K562 (cell line): ENCODE measurements around the gene VPREB3. TPM values are rescaled to one million over a fixed set of nuclear protein-coding genes. Genes with fewer than 3 reads are reported as not detected.
A peak's percentile ranks its signal among the peaks of the same experiment; 100 is the strongest.

Experiments
- BRF1 ChIP-seq: IDR thresholded peaks from 3 replicates; pipeline ENCODE4 v1.6.1; 2011; ENCODE audit warnings: borderline replicate concordance, mild to moderate bottlenecking; ENCODE audit not compliant: insufficient read length; ENCODE audit errors: extremely low read depth
- ELF2 ChIP-seq: fragments of 250-450 bp; sonication (Bioruptor Pico); IDR thresholded peaks from 2 replicates; pipeline ENCODE4 v1.5.0; 2021; ENCODE audit warnings: mild to moderate bottlenecking
- EP400 ChIP-seq: fragments of 450-650 bp; IDR thresholded peaks from 2 replicates; pipeline ENCODE4 v1.6.1; 2017; ENCODE audit warnings: antibody characterized with exemption, mild to moderate bottlenecking, moderate library complexity
- ETV5 ChIP-seq: sonication (generic); formaldehyde crosslinking; IDR thresholded peaks from 2 replicates; pipeline ENCODE4 v1.4.0; 2020; ENCODE audit warnings: low read depth, mild to moderate bottlenecking, missing genetic modification reagents
- GABPA ChIP-seq: fragments of 200-800 bp; sonication (Bioruptor generic); conservative IDR thresholded peaks from 2 replicates; pipeline ENCODE4 v1.6.1; 2016; ENCODE audit warnings: low read depth, missing genetic modification characterization, missing compliant biosample characterization
- HDAC1 ChIP-seq, 2 experiments: fragments of 450-650 bp; IDR thresholded peaks; 2 replicates each; pipeline ENCODE4 v1.6.1; 2016 to 2017; ENCODE audit warnings: inconsistent platforms in 1 of 2, mild to moderate bottlenecking in 1 of 2, moderate library complexity in 1 of 2
- HMG20A ChIP-seq: fragments of 450-650 bp; formaldehyde crosslinking; conservative IDR thresholded peaks from 2 replicates; pipeline ENCODE4 v1.4.0; 2020; ENCODE audit warnings: mild to moderate bottlenecking, mixed read lengths
- HNRNPK ChIP-seq: fragments of 200-400 bp; formaldehyde crosslinking; IDR thresholded peaks from one replicate; pipeline ENCODE4 v1.6.1; 2018; ENCODE audit warnings: mild to moderate bottlenecking, low read depth, low read length; ENCODE audit not compliant: poor library complexity, severe bottlenecking
- IRF2 ChIP-seq: sonication (generic); formaldehyde crosslinking; IDR thresholded peaks from 2 replicates; pipeline ENCODE4 v1.8.1; 2022; ENCODE audit warnings: mild to moderate bottlenecking, missing genetic modification reagents
- KHSRP ChIP-seq: fragments of 450-650 bp; IDR thresholded peaks from 2 replicates; pipeline ENCODE4 v1.6.1; 2017
- LCOR ChIP-seq: sonication (generic); formaldehyde crosslinking; IDR thresholded peaks from 2 replicates; pipeline ENCODE4 v1.8.0; 2022; ENCODE audit warnings: mild to moderate bottlenecking, missing genetic modification reagents
- MAZ ChIP-seq, 2 experiments: fragments of 450-650 bp in 1 of 2; sonication (generic) in 1 of 2; formaldehyde crosslinking; IDR thresholded peaks in 1 of 2; conservative IDR thresholded peaks in 1 of 2; 2 replicates each; pipeline versions ENCODE4 v1.4.0 to v1.5.0; 2020; ENCODE audit warnings: mild to moderate bottlenecking in 1 of 2, missing genetic modification reagents in 1 of 2
- MBD1 ChIP-seq: fragments of 250-450 bp; sonication (Bioruptor Pico); IDR thresholded peaks from 2 replicates; pipeline ENCODE4 v1.8.0; 2022; ENCODE audit warnings: inconsistent platforms
- NFE2L1 ChIP-seq: fragments of 450-650 bp; IDR thresholded peaks from 2 replicates; pipeline ENCODE4 v1.6.1; 2016; ENCODE audit warnings: missing genetic modification characterization, low read depth, mild to moderate bottlenecking, missing compliant biosample characterization, moderate library complexity, borderline replicate concordance
- NR3C1 ChIP-seq: sonication (generic); formaldehyde crosslinking; IDR thresholded peaks from 2 replicates; pipeline ENCODE4 v1.8.1; 2022; ENCODE audit warnings: missing genetic modification reagents
- OTX1 ChIP-seq: fragments of 450-650 bp; formaldehyde crosslinking; IDR thresholded peaks from 2 replicates; pipeline ENCODE4 v1.4.0; 2022; ENCODE audit warnings: mild to moderate bottlenecking
- POLR2H ChIP-seq: IDR thresholded peaks from 2 replicates; pipeline ENCODE4 v1.6.1; 2016; ENCODE audit warnings: missing genetic modification characterization, low read depth, mild to moderate bottlenecking, control low read depth, missing compliant biosample characterization, moderate library complexity
- ZBTB8A ChIP-seq: fragments of 450-650 bp; IDR thresholded peaks from 2 replicates; pipeline ENCODE4 v1.6.1; 2018; ENCODE audit warnings: mild to moderate bottlenecking, moderate library complexity; ENCODE audit not compliant: partially characterized antibody
- ZC3H11A ChIP-seq: IDR thresholded peaks from 2 replicates; pipeline ENCODE4 v1.6.1; 2012; ENCODE audit warnings: low read depth, low read length, improper control_type of control experiment
- ZFP30 ChIP-seq: fragments of 250-450 bp; sonication (Bioruptor Pico); IDR thresholded peaks from 2 replicates; pipeline ENCODE4 v1.8.0; 2022; ENCODE audit warnings: moderate library complexity, mild to moderate bottlenecking, inconsistent platforms, borderline replicate concordance
- ZNF263 ChIP-seq: sonication (generic); formaldehyde crosslinking; IDR thresholded peaks from 2 replicates; pipeline ENCODE4 v1.8.0; 2022; ENCODE audit warnings: mild to moderate bottlenecking, missing genetic modification reagents, borderline replicate concordance
- ZNF436 ChIP-seq: fragments of 250-450, 450-650 bp; sonication (Bioruptor Pico); formaldehyde crosslinking; IDR thresholded peaks from 2 replicates; pipeline ENCODE4 v1.7.0; 2020; ENCODE audit warnings: mild to moderate bottlenecking
- ZNF695 ChIP-seq: fragments of 450-650 bp; formaldehyde crosslinking; IDR thresholded peaks from 2 replicates; pipeline ENCODE4 v1.4.0; 2020; ENCODE audit warnings: mild to moderate bottlenecking, moderate library complexity
- ZNF77 ChIP-seq: fragments of 250-450 bp; sonication (Bioruptor Pico); IDR thresholded peaks from 2 replicates; pipeline ENCODE4 v1.5.0; 2020
- ZNF785 ChIP-seq: fragments of 250-450 bp; sonication (Bioruptor Pico); IDR thresholded peaks from 2 replicates; pipeline ENCODE4 v1.4.0; 2020; ENCODE audit warnings: mild to moderate bottlenecking
- polyA plus RNA-seq, 8 experiments: library from polyadenylated mRNA; depleted of rRNA in 4 of 8; stranded (reverse) in 5 of 8; unstranded in 3 of 8; fragments of >200 nt; fragmentation: Nextera tagmentation in 2 of 8; fragmentation: Illumina TruSeq in 1 of 8; extraction: Ambion mirVana in 2 of 8; extraction: Trizol in 1 of 8; gene quantifications; 2 replicates each; pipeline versions ENCODE4 v1.2.1 to v1.2.3, GENCODE V29; 2011 to 2014; ENCODE audit warnings: inconsistent platforms in 1 of 8, missing spikeins in 1 of 8
- total RNA-seq, 7 experiments: library from RNA; depleted of rRNA in 6 of 7; stranded (reverse); fragments of >200 nt in 6 of 7; fragmentation: Illumina TruSeq in 2 of 7; extraction: Trizol in 2 of 7; gene quantifications; 2 replicates each; pipeline versions ENCODE4 v1.2.1 to v1.2.3, GENCODE V29; 2011 to 2021; ENCODE audit warnings: low replicate concordance in 1 of 7
- TF ChIP-seq, protein P1 (sequence below): fragments of 450-650 bp; conservative IDR thresholded peaks from 2 replicates; pipeline ENCODE4 v1.6.1; 2016; ENCODE audit warnings: missing genetic modification characterization, low read depth, mild to moderate bottlenecking, missing compliant biosample characterization, moderate library complexity

VPREB3 gene
- total and polyA plus RNA-seq, 9 of the 15 experiments (the other 6 are each of a cell fraction or from before 2014, with no cell fraction given), result 0.14 to 0.71 (median 0.20) TPM; not detected in 6

DNA sequence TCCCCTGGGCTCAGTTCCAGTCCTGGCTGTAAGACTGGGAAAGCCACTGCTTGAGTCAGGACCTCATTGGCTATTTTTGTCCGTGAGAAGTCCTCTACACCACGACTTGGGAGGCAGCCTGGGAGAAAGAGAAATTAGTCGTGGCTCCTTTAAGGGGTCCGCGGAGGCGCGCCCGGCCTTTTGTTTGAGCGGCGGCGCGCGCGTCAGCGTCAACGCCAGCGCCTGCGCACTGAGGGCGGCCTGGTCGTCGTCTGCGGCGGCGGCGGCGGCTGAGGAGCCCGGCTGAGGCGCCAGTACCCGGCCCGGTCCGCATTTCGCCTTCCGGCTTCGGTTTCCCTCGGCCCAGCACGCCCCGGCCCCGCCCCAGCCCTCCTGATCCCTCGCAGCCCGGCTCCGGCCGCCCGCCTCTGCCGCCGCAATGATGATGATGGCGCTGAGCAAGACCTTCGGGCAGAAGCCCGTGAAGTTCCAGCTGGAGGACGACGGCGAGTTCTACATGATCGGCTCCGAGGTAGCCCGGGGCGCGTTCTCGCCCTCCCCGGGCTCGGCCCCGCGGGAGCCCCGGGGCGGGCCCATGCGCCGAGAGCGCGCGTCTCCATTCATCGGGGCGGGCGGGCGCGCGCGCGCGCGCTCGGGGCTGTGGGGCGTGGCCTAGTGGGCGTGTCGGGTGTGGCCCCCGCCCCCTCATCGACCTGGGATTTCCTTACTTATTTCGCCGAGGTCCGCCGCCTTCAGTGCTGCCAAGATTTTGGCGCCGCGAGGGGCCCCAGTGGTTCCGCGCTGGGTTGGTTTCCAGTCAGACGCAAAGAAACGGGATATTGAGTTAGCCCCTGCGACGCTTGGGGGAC is 32.8 kb upstream of the VPREB3 start, which contains the start of gene SMARCB1 (continued):
- TF ChIP-seq ELF2 (CRISPR knock-in tag), result 0 out of 2 replicates have a peak, but pooled peaks have one; percentile 21
- no peak for TF ChIP-seq HMG20A (CRISPR knock-in tag)
- TF ChIP-seq, protein P1, sequence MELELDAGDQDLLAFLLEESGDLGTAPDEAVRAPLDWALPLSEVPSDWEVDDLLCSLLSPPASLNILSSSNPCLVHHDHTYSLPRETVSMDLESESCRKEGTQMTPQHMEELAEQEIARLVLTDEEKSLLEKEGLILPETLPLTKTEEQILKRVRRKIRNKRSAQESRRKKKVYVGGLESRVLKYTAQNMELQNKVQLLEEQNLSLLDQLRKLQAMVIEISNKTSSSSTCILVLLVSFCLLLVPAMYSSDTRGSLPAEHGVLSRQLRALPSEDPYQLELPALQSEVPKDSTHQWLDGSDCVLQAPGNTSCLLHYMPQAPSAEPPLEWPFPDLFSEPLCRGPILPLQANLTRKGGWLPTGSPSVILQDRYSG, result 0 out of 2 replicates have a peak, but pooled peaks have one; percentile 72
- TF ChIP-seq ZNF263 (CRISPR knock-in tag), result no peak
- peak; percentile 66; the same call in 1 of the 2 replicates for TF ChIP-seq POLR2H (tag)
- TF ChIP-seq IRF2 (CRISPR knock-in tag), result no peak
- TF ChIP-seq ZBTB8A, result no peak
- no peak for TF ChIP-seq NFE2L1 (tag)
- TF ChIP-seq ZNF77 (CRISPR knock-in tag), result no peak
- TF ChIP-seq KHSRP, result no peak
- no peak for TF ChIP-seq HNRNPK
- peak; percentile 50; the same call in 1 of the 2 replicates for TF ChIP-seq EP400
- no peak for TF ChIP-seq NR3C1 (CRISPR knock-in tag)
- TF ChIP-seq MBD1, result no peak
- TF ChIP-seq HDAC1 (IDR thresholded peaks at IDR 0.05), result peak in 1 of 2 experiments; percentile 31; a peak in 1 of 4 replicates
- TF ChIP-seq BRF1, result no peak
- TF ChIP-seq ZC3H11A, result no peak
- TF ChIP-seq ZNF785 (CRISPR knock-in tag), result no peak
- TF ChIP-seq ETV5, result peak; percentile 56; the same call in 1 of the 2 replicates
- TF ChIP-seq GABPA (tag), result peak; percentile 51
- no peak for TF ChIP-seq ZFP30
- TF ChIP-seq OTX1 (CRISPR knock-in tag), result no peak
- TF ChIP-seq ZNF695 (CRISPR knock-in tag), result no peak
- TF ChIP-seq ZNF436 (CRISPR knock-in tag), result no peak
- peak; percentile 34 to 55; a peak in 3 of 4 replicates for TF ChIP-seq MAZ (CRISPR knock-in tag; conservative IDR thresholded peaks at IDR 0.05 in 1 of 2, IDR thresholded peaks at IDR 0.05 in 1 of 2)
- no peak for TF ChIP-seq LCOR
